Measurements from ENCODE around the gene SERPINA3. TPM values are rescaled to one million over a fixed set of nuclear protein-coding genes. Genes with fewer than 3 reads are reported as not detected.

SERPINA3 gene
- total RNA-seq, 1 donor from 2014 or later = 1.3 TPM

GRCh38 chr14:94643316-94644101 is 31.3 kb downstream of the SERPINA3 start:
- Histone ChIP-seq H3K9ac (ENCODE audit: low read length) (no peak overlapping the region), H3K27me3 (ENCODE audit: insufficient read depth, low read length) (no peaks in the 10 kb centered on the region), H3K4me3 (ENCODE audit: insufficient read depth, low read depth, low read length) (no peak overlapping the region), H3K4me1 (ENCODE audit: insufficient read depth, low read length) (peaks cover 16% of the 10 kb centered on the region), H3K79me2 (ENCODE audit: insufficient read depth, low read length) (no peaks in the 10 kb centered on the region), H3K4me2 (ENCODE audit: low read length) (no peak overlapping the region), H3K9me3 (ENCODE audit: insufficient read depth, low read depth, low read length) (peaks cover 2% of the 10 kb centered on the region), H4K20me1 (ENCODE audit: insufficient read depth, low read length) (no peaks in the 10 kb centered on the region), H3K27ac (ENCODE audit: low read depth, low read length) (no peak overlapping the region), H2AFZ (ENCODE audit: low read depth, low read length) (no peak overlapping the region), H3K36me3 (ENCODE audit: insufficient read depth, low read length) (no peaks in the 10 kb centered on the region)
- no peak for FAIRE-seq
- Mint-ChIP-seq H3K36me3 (ENCODE audit: low read depth, unreplicated experiment) (no peaks in the 10 kb centered on the region), H3K27me3 (ENCODE audit: low read depth, unreplicated experiment) (peaks cover 16% of the 10 kb centered on the region), H3K4me3 (ENCODE audit: unreplicated experiment) (no peak overlapping the region), H3K9me3 (ENCODE audit: unreplicated experiment) (peaks cover 8% of the 10 kb centered on the region), H3K4me1 (ENCODE audit: low read depth, unreplicated experiment) (peaks cover 4% of the 10 kb centered on the region), H3K27ac (ENCODE audit: unreplicated experiment) (no peak overlapping the region)
- TF ChIP-seq CTCF (IDR thresholded peaks at IDR 0.05; ENCODE audit: insufficient read depth, low read depth, low read length) (no peak), EZH2 (IDR thresholded peaks at IDR 0.05; ENCODE audit: insufficient read depth, low read length) (no peak)
- DNase-seq (ENCODE audit: low read depth) = no peak

- Histone ChIP-seq H2AFZ (ENCODE audit: low read depth, low read length) (no peak overlapping the region), H3K27me3 (ENCODE audit: insufficient read depth, low read length) (no peaks in the 10 kb centered on the region), H3K4me1 (ENCODE audit: insufficient read depth, low read length) (peaks cover 16% of the 10 kb centered on the region), H3K79me2 (ENCODE audit: insufficient read depth, low read length) (no peaks in the 10 kb centered on the region), H3K4me2 (ENCODE audit: low read length) (no peak overlapping the region), H3K27ac (ENCODE audit: low read depth, low read length) (no peak overlapping the region), H3K9ac (ENCODE audit: low read length) (no peak overlapping the region), H4K20me1 (ENCODE audit: insufficient read depth, low read length) (no peaks in the 10 kb centered on the region), H3K9me3 (ENCODE audit: insufficient read depth, low read depth, low read length) (peaks cover 8% of the 10 kb centered on the region), H3K4me3 (ENCODE audit: insufficient read depth, low read depth, low read length) (no peak overlapping the region), H3K36me3 (ENCODE audit: insufficient read depth, low read length) (no peaks in the 10 kb centered on the region)
- no peaks in the 10 kb centered on the region for H3K36me3 Mint-ChIP-seq (ENCODE audit: low read depth, unreplicated experiment)
- peaks cover 11% of the 10 kb centered on the region for H3K9me3 Mint-ChIP-seq (ENCODE audit: unreplicated experiment)
- H3K4me3 Mint-ChIP-seq (ENCODE audit: unreplicated experiment) = no peak overlapping the region
- peaks cover 1% of the 10 kb centered on the region for H3K4me1 Mint-ChIP-seq (ENCODE audit: low read depth, unreplicated experiment)
- DNase-seq (ENCODE audit: low read depth) (no peak), FAIRE-seq (no peak)
- peaks cover 13% of the 10 kb centered on the region for H3K27me3 Mint-ChIP-seq (ENCODE audit: low read depth, unreplicated experiment)
- TF ChIP-seq EZH2 (IDR thresholded peaks at IDR 0.05; ENCODE audit: insufficient read depth, low read length) (no peak), CTCF (IDR thresholded peaks at IDR 0.05; ENCODE audit: insufficient read depth, low read depth, low read length) (no peak)
- no peak overlapping the region for H3K27ac Mint-ChIP-seq (ENCODE audit: unreplicated experiment)
Measured at GRCh38 chr14:94644102-94644535, 31.9 kb downstream of the SERPINA3 start.

- H3K27ac Mint-ChIP-seq (ENCODE audit: unreplicated experiment) = no peak overlapping the region
- H3K4me2 ChIP-seq (ENCODE audit: low read length) = no peak overlapping the region
- H2AFZ ChIP-seq (ENCODE audit: low read depth, low read length) = peak overlapping the region; percentile 16
- no peaks in the 10 kb centered on the region for H3K27me3 ChIP-seq (ENCODE audit: insufficient read depth, low read length)
- H3K4me1 ChIP-seq (ENCODE audit: insufficient read depth, low read length) = peaks cover 12% of the 10 kb centered on the region
- no peak for DNase-seq (ENCODE audit: low read depth)
- H3K4me3 ChIP-seq (ENCODE audit: insufficient read depth, low read depth, low read length) = no peak overlapping the region
- H3K4me1 Mint-ChIP-seq (ENCODE audit: low read depth, unreplicated experiment) = no peaks in the 10 kb centered on the region
- H4K20me1 ChIP-seq (ENCODE audit: insufficient read depth, low read length) = no peaks in the 10 kb centered on the region
- no peak for FAIRE-seq
- peaks cover 9% of the 10 kb centered on the region for H3K9me3 ChIP-seq (ENCODE audit: insufficient read depth, low read depth, low read length)
- no peaks in the 10 kb centered on the region for H3K36me3 ChIP-seq (ENCODE audit: insufficient read depth, low read length)
- H3K9ac ChIP-seq (ENCODE audit: low read length) = no peak overlapping the region
- peaks cover 13% of the 10 kb centered on the region for H3K9me3 Mint-ChIP-seq (ENCODE audit: unreplicated experiment)
- no peak overlapping the region for H3K4me3 Mint-ChIP-seq (ENCODE audit: unreplicated experiment)
- peaks cover 10% of the 10 kb centered on the region for H3K27me3 Mint-ChIP-seq (ENCODE audit: low read depth, unreplicated experiment)
- no peak for TF ChIP-seq EZH2 (IDR thresholded peaks at IDR 0.05; ENCODE audit: insufficient read depth, low read length)
- no peak for TF ChIP-seq CTCF (IDR thresholded peaks at IDR 0.05; ENCODE audit: insufficient read depth, low read depth, low read length)
- no peaks in the 10 kb centered on the region for H3K79me2 ChIP-seq (ENCODE audit: insufficient read depth, low read length)
- H3K36me3 Mint-ChIP-seq (ENCODE audit: low read depth, unreplicated experiment) = no peaks in the 10 kb centered on the region
- no peak overlapping the region for H3K27ac ChIP-seq (ENCODE audit: low read depth, low read length)
Measured at GRCh38 chr14:94646066-94646465, 33.9 kb downstream of the SERPINA3 start.
